HUDEP-2 (cell line): ENCODE measurements around the gene EMILIN2.
A peak's percentile ranks its signal among the peaks of the same experiment; 100 is the strongest.
"Not testable (repeated sequence)": the region's sequence is repeated elsewhere in the genome, so short reads cannot be mapped to it uniquely, and the experiment has no call there.

ENCODE experiments used
- DNase-seq, 76 experiments: peaks; one replicate each; lab custom pipeline; 2025; ENCODE audit not compliant: unreplicated experiment in 76 of 76; lab: John Stamatoyannopoulos, UW

Gene EMILIN2

DNA sequence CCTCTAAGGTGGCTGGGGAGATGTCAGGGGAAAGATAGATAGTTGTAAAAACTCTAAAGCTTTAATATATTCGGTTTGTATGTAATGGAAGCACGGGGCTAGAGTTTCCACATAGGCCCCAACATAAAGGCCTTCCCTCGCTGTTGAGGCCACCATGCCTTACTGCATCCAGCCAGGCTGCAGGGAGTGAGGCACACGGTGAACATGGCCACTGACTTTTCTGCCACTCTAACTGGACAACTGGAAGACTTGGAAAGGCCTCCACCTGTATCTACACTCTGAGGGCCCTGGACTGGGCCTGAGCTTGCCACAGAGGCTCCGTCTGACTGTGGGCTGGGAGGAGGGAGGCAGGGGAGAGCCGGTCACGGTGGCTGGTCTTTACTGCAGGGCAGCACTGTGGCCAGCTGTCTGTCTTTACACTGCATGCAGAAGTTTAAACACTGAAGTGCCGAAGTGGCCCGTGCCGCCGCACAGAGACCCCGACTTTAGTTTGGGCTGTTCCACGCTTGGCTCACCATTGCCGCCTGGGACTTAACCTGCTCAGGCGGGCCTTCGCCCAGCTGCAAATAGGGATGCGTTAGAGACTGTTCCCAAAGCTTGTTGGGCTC lies 66.7 kb downstream of the EMILIN2 start:
- no peak for DNase-seq

DNA sequence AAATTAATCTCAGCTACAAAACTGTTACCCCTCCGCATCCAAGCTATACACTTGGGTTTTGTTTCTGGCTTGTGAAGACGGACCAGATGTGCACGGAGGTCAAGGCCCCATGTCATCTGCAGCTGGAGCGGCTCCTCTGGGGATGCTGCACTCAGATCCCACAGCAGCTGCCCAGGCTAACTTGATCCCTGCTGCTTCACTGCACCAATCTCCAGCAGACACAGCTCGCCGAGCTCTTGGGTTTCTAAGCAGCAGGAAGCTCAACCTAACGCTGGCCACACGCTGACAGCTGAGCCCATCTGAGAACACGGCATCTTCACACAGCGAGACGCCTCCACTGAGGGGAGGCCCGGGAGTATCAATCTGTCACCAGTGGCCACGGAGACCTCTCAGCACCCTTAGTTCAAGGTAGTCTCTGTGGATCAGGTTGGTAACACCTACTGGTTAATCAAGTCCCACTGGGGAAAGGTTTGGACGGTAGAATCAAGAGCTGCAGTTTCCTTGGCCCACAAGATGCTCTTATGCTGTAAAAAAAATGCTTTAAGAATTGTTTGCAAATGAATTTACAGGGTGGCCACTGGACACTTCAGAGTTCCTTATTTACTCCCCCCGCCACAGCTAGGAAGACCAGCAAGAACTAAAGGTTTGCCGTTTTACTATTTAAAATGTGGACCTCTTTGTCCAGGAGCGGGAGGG lies 67.5 kb downstream of the EMILIN2 start:
- no peak for DNase-seq

DNA sequence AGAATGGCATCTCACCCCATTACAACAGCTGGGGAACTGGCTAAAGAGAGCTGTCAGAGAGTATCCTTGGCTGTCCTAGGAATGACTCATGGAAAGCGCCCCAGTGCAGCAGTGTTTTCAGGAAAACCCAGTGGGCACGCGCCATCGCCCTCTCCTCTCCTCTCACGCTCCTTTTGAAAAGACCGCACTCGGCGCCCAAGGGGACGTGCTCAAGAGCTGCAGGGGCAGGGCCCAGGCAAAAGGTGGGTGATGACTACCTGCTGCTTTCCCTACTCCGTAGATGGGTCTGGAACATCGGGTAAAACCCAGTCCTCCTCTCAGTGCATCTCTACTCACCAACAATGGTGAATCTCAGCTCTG lies 68.1 kb downstream of the EMILIN2 start:
- no peak for DNase-seq

DNA sequence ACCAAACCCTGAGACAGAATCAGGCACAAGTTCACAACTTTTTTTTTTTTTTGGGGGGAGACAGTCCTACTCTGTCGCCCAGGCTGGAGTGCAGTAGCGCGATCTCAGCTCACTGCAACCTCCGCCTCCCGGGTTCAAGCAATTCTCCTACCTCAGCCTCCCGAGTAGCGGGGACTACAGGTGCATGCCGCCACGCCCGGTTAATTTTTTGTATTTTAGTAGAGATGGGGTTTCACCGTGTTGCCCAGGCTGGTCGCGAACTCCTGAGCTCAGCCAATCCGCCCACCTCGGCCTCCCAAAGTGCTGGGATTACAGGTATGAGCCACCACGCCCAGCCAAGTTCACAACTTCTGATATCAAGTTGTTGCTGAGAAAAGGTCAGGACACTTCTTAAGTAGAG lies 68.7 kb downstream of the EMILIN2 start:
- not testable (repeated sequence) for DNase-seq

DNA sequence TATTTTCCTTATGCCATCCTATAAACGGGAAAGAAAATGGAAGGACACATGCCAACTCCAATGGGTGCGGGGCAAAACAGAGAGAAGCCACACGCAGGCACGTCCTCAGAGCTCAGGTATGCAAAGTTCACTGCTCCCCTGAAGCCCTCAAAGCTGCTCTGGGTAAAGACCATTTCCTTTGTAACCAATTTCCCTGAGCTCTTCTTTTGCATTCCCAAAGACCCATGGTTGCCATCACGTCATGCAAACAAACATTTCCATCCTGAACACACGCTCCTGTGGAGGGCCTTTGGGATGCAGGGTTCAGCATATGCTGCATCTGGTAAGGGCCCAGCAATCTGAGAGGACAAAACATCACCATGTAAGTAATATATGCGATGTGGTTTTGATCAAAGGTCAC lies 69.4 kb downstream of the EMILIN2 start:
- no peak for DNase-seq

DNA sequence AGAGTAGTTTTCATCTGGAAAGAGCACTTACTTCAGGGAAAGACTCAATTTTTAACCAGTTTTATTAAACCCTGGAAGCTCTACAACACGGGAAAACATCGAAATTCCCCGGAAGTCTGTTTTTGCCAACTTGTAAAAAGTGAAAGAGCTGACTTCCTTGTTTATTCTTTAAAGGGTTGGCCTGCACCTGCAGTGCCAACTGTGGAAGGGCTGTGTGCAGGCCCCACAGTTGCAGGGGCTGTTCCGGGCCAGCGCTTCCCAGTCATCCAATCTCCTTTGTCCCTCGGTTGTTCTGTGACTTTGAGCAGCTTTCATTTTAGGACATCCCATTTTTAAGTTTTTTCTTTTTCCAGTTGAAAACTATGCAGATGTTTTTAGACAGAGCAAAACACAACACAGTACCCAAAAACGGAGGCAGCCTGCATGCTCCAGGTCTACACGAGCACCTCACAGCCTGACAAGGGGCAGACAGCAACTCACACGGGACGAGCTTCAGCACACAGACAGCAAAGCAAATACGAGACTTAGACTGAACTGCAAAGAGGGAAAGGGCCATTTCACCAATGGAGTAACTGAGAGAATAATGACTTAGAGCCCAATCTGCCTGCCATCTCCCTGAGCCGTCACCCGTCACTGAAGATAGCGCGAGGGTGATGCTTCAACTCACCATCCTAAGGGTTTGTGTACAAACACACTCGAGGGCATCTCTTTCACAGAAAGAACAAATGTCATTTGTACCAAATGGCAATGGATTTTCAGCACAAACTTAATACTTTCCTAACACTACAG lies 70.6 kb downstream of the EMILIN2 start:
- no peak for DNase-seq

DNA sequence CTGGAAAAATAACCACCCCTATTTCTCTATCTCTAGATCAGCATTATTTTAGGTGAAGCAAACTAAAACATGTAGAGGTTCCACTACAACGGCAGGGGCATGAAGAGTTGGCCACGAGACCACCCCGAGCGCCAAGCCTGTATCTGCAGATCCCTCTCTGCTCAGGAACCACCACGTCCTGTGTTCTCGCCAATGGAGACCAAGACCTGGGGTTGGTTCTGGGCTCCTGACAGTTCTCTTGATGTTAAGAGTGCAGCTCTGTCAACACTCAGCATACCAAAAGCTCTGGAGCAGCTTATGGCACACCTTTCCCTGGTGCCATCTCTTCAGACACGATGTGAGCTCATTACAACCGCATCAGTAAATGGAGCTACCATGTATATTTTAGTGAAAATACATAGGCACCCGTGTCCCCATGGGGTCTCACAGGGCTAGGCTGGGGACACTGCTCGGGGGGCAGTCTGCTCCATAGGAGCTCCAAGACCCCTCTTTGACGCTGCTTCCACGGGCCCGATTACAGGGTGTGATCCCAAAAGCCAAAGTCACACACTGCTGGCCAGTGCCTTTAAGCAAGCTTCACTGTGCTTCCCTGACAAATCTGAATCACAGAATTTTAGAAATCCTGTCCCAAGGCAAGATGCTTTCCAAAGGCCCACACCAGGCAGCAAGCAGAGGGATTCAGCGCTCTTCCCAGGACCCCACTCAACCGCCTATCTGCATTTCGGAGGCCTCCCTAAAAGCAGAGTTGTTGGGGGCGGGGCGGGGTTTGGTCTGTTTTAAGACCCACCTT lies 72.2 kb downstream of the EMILIN2 start:
- DNase-seq: no peak

DNA sequence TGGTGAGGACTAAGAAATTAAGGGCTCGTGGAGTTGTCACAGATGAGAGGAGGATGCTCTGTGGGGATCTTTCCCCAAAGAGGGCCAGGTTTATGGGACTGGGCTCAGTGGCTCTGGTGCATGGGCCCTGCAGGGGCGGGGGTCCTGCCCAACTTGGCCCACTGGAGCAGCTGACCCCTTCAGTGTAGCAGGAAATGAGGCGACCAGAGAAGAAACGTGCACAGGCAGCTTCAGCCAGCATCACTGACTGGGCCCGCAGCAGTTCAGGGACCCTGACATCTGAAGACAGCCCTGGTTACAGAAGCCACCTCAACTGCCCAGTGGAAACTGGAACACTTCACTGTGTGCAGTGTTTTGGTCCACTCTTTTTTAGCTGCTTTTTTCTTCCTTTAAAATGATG lies 72.8 kb downstream of the EMILIN2 start:
- DNase-seq: no peak

DNA sequence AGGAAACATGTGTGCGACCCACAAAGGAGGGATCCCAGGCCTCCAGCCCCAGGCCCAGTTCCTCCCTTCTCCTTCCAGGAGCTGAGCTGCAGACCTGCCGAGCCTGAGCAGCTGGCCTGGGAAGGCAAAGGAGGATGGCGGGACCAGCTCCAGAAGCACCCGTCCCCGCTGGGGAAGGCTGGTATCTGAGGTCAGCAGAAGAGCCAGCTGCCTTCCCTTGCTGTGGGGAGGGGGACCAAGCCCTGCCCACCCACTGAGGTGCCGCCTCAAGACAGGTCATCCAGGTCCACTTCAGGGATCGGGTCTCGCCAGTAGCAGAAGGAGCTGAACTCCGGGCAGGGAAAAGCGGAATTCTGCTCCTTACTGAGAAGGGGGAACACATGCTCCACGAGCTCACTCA lies 73.2 kb downstream of the EMILIN2 start:
- no peak for DNase-seq

DNA sequence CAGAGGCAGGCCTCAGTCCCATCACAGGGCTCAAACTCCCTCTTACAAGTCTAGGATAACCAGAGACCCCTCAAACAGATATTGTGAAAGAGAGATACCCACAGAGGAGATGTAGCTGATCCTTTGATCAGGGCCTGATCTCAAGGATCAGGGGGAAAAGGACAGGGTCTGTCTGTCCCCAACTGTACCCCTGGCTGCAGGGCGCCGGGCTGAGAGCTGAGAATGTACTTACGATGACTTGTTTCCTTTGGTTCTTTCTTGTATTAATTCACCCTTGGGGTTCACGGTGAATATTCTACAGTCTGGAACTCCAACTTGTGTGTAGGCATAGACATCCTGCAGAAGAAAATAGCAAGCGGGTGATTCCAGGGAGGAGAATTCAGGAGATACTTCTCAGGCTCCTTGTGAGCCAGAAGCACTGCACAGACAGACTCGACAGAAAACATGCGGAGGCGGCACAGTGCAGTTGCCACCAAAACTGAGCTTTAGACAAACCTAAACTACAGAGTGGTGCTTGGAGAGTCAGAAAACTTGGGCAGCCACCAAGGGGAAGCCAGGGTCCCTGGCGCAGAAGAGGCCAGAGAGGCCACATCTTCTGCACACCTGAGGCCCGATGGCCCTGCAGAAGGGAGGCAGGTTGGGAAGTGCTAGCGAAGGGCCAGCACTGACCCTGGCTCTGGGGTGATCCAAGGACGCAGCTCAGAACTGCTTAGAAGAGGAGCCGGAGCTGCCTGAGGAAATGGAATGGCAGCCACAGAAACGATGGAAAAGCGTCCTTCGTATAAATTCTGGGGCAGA lies 73.9 kb downstream of the EMILIN2 start:
- no peak for DNase-seq

DNA sequence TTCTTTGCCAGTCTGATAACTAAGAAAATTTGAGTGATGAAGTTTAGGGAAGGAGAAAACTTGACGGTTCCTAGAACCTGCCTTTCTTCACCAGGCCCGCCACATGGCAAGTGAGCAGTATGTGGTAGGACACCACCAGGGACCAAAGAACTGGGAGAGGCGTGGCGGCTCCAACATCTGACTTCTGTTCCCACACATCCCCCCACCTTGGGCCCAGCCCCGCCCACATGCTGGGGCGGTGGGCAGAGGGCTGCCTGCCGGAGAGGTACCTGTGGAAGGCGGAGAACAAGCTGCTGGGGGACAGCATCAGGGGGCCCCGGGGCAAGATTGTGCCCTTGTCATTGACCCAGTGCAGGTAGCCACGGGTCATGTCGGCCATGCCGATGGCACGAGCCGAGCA lies 75.0 kb downstream of the EMILIN2 start:
- DNase-seq: no peak

DNA sequence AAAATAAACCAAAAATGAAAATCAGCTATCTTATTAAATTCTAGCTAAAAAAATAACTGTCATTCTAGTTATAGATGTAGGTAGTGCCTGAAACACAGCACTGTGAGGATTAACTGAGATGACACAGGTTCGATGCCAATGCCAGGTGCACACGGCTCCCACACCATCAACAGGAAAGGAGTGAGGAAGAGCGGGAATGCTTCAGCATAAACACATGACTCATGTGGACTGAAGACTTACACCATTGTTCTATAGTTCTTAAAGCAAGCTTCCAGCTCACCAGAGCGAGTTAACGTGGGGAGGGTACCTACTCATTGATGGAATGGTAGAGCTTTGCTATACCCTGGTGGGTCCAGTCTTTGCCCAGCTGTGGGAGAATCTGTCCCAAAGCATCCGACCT lies 76.7 kb downstream of the EMILIN2 start:
- DNase-seq: no peak

DNA sequence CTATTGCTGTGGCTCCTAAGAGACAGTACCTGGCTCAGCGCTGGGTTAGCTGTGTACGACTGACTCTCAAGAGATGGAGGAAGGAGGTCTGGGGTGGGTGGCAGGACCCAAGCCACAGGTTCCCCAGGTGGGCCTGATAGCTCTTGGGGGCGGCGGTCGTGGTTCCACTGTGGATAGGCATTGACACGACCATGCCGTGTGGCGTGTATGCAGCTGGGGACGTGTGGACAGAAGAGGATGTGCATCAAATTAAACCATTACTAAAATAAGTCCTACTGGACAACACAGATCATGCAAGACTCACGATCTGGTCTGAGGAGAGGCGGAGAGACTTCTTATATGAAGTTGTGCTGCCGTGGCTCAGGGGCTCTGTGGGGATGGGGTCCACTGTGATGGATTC lies 78.1 kb downstream of the EMILIN2 start:
- DNase-seq: no peak

DNA sequence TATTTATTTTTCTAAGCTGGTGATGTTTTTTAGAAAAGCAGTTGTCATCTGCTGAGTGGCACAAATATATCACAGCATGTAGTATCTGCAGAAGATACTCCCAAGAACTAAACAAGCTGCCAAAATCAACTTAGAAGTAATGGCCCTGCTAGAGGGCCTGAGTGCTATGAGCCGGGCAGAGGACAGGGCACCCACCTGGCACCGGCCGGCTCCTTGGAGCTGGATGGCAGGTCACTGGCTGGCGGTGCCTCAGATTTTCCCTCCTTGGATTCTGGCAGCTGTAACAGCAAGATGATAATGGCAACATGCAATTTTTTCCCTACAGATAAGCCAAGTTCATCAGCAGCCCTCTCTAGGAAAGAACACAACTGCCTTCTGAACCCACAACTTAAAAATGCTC lies 79.7 kb downstream of the EMILIN2 start:
- DNase-seq: no peak

DNA sequence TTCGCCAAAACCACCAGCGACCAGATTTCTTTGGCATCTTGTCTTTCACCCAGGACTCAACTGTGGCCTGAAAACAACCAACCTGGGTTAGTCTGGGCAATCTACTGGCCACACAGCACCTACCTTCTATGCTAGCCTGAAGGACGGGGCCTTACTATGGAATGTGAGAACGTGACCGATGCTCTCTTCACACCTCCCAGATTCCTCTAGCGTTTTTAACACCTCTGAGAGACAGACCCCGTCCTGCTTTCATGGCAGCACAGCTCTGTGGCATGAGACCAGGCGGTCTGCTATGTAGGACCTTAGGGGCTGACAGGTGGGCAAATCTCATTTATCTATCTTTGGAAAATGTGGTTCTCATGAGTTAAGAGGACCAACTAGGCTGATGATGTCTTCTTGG lies 80.9 kb downstream of the EMILIN2 start:
- no peak for DNase-seq

DNA sequence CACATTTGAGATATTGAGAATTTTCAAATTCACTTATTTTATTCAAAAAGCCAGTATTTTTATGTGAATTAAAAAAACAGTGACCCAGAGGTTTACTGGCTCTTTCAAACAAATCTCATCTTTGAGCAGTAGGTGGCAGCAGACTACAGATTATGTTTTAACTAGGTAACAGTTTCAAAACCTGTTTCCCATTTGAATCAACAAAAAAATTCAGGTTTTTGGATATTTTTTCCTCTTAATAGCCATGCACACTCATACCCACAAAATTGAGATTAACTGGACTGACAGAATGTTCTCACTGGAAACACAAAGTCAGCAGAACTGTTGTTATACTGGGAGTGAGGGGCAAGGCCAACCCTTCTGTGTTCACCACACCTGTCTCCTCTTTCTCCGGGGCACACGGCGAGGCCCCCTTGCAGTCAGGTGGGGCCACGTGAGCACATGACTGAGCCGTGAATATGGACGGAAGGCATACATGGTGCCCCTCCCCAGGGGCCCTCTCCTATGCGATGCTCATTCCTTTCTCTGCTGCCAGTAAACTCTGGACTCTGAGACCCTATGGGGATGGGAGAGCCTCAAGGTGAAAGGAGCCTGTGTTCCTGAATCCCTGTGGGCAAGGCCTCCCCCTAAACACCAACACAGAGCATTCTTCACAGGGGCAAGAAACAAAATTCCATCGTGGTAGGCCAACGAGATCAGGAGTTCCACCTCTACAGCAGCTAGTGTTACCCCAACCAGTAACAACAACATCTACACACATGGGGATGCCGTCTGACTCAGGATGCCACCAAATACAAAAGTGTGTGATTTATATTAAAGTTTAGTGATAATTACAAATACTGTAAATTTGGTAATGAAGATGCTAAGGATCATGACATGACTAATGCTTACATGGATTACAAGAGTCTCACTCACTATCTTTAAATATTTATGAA lies 85.7 kb downstream of the EMILIN2 start:
- peak in 27 of 76 experiments; percentile 1 to 76 (median 15) for DNase-seq

DNA sequence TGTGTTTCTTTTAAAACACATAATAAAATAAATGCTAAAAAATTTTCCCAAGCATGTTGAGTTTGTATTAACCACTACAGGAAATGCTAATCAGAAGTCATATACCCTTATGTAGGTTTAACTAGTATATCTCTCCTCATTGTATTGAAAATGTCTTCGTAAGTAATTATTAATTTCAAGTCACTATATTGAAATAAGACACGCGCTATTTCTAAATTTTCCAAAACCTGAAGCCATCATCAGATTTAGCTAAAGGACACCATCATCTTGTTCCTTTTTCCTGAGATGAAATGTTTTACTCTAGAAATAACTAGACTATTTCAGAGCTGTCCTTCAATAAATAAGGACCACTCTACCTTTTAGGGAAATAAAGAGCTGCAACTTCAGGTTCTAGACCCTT lies 87.2 kb downstream of the EMILIN2 start:
- DNase-seq: no peak

DNA sequence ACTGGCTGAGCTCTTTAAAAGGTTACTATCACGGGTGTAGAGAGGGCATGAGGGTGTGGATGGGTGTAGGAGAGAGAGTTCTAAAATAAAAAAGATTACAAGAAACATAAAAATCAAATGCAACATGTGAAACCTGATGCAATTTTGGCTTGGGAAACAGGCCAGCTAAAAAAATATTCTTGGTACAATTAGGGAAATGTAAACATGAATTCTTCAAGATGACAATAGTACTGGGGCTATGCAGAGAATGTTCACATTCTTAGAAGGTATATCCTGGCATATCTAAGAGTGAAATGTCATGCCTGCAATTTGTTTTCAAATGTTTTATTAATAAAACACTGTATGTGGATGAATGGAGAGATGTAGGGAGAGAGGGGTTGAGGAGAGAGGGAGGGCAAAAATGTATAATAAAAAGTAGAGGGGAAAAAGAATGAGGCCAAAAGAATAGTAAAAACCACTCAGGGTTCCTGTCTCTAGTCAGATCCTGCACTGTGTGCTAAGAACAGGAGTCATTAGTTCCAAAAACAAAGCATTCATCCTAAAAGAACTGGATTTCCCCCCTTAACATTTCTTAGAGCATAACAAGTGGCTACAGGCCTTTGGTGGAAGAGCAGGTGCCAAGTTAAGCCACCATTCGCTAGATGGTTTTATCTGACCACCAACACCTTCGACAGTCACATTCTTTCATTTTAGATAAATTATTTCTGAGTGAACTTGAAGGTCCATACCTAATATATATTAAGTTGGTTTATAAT lies 88.8 kb downstream of the EMILIN2 start:
- DNase-seq: peak in 2 of 76 experiments; percentile 0 to 5

DNA sequence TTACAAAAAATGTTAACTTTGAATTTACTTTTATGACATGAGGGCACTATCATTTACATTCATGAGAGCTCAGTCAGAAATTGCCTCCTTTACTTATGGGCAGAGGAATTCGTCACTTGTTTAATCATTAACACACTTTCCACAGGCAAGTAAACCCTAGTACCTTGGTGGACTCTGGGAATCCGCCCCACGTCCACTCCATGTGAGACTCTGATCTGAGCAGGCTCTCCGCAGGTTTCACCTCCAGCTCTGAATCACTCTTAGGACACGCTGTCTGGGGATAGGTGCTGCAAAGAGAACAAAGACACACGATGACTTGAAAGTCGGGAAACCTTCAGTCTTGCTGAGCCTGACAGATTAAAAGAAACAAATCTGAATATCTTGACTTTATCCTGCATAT lies 92.5 kb downstream of the EMILIN2 start:
- no peak for DNase-seq
